Suppressor macrophage treated with lipopolysaccharide for 1 hour (primary cell): Measurements from ENCODE around the gene NLGN3.

Experiments used
- DNase-seq, 3 donors: peaks; one replicate each; pipeline ENCODE4 v3.0.0-alpha.2; 2020 to 2022

Gene NLGN3

DNA sequence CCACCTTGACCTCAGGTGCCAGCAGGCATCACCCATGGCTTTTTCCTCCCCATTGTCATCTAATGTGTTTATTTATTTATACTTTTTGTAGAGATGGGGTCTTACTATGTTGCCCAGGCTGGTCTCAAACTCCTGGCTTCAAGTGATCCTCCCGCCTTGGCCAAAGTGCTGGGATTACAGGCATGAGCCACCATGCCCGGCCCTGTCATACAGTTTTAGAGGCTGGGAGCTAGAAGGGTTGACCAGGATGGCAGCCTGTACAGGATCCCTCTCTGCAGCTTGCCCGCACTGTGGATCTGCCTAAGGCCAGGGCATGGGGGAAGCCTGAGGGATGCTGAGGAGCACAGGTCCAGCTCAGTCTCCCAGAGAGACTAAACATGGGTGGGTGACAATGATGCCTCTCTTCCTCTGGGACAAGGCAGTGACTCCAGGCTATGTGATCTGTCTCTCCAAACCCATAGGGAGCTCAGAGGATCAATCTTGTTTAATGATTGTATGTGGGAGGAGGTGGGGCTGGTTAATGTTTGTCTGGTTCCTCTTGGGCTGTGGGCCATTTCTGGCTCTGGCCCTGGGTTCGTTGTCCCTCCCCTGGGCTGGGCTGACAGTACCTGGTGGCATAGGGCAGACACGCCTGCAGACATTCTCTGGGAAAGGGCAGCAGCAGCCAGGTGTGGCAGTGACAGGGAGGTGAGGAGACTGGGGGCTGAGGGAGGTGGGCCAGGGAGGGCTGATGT, 70.1 kb downstream of the NLGN3 start:
- no peak for DNase-seq

DNA sequence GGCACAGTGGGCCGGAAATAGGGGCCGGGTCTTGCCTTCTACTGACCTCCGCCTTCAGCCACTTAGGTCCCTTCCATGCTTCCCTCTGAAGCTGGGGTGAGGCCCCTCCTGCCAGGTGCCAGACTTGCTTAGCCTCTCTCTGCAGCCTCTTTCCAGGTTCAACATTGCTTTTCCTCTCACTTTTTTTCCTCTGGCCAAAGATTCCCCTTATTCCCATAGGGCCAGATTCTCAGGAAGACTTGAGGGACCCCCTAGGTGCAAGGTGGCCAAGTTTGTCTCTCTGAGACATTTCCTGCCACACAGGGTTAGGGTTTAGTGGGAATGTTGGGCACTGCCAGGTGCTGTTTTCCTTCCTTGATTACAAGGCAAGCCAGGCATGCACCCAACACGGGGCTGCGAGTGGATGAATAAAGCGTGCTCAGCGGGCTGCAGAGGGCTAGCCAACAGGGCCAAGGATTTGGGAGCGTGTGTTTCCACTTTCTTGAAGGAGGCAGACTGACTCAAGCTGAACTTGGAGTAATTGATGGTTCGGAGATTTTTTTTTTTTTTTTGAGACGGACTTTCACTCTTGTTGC, 70.8 kb downstream of the NLGN3 start:
- DNase-seq = no peak

DNA sequence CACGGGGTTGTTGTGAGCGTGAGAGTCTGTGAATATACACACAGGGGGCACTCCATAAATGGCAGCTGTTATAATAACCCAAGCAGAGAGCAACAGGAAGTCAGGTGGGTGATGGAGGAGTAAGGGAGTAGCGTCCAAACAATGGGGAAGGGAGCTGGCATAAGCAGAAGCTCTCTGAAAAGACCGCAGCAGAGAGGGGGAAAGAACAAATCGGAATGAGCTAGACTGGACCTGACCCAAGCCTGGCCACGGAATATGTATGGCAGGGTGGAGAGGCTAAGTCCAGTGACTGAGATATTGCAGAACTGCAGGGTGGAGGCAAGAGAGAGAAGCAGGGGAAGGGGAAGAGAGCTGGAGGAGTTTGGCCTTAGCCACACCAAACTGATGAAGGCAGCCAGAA, 71.8 kb downstream of the NLGN3 start:
- no peak for DNase-seq

DNA sequence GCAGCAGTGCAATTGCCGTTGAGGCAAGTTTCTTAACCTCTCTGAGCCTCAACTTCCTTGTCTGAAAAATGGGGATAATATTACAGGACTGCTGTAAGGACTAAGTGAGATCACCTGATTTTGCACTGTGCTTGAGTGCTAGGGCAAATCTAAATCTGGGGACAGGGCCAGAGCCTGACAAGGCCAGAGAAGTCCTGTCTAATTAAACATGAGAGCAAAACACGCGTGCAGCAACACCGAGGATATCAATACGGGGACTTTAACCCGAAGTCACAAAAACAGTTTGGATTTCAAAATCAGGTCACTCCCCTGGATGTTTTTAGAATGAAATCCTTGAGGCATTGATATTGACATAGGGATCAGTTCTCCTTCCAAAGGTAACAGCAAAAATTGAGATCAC, 72.7 kb downstream of the NLGN3 start:
- DNase-seq = no peak
